Measurements from ENCODE around the gene DNAH12.

DNAH12 gene

GRCh38 chr3:57557085-57557537 is 13.0 kb upstream of the DNAH12 start:
- peak; percentile 30 to 43 for ATAC-seq (replicated peaks)
- Mint-ChIP-seq H3K4me3 (peak overlapping the region; percentile 84 to 95), H3K27ac (peak overlapping the region; percentile 100), H3K9me3 (no peaks in the 10 kb centered on the region), H3K4me1 (peaks cover 14 to 15% of the 10 kb centered on the region in 2 donors), H3K27me3 (no peaks in the 10 kb centered on the region), H3K36me3 (peaks cover 9 to 25% of the 10 kb centered on the region in 2 donors)
- DNase-seq: peak; percentile 13

- Mint-ChIP-seq H3K4me1 (peaks cover 14 to 15% of the 10 kb centered on the region in 2 donors), H3K27ac (peak overlapping the region; percentile 100), H3K9me3 (no peaks in the 10 kb centered on the region), H3K4me3 (peak overlapping the region; percentile 84 to 95), H3K36me3 (peaks cover 9 to 25% of the 10 kb centered on the region in 2 donors), H3K27me3 (no peaks in the 10 kb centered on the region)
- DNase-seq (peak; percentile 8), ATAC-seq (replicated peaks) (peak; percentile 35 to 48)
Observed at GRCh38 chr3:57556459-57557084, 12.4 kb upstream of the DNAH12 start.

GRCh38 chr3:57555738-57556458 is 11.8 kb upstream of the DNAH12 start, which contains the start of gene PDE12:
PDE12 (plus strand) TSS chr3:57556274; CDS start chr3:57556380, 106 bp downstream.
- DNase-seq: peak; percentile 85
- peak within 1 kb of the TSS; percentile 100 for H3K27ac Mint-ChIP-seq
- peak; percentile 90 to 91 for ATAC-seq (replicated peaks)
- peak within 1 kb of the TSS; percentile 84 to 95 for H3K4me3 Mint-ChIP-seq
- no peaks in the 10 kb centered on the region for H3K9me3 Mint-ChIP-seq
- H3K4me1 Mint-ChIP-seq: peaks cover 14 to 15% of the 10 kb centered on the region in 2 donors
- peaks cover 9 to 25% of the 10 kb centered on the region in 2 donors for H3K36me3 Mint-ChIP-seq
- no peaks in the 10 kb centered on the region for H3K27me3 Mint-ChIP-seq

- H3K9me3 Mint-ChIP-seq: no peaks in the 10 kb centered on the region
- H3K27me3 Mint-ChIP-seq: no peaks in the 10 kb centered on the region
- H3K4me1 Mint-ChIP-seq: peaks cover 14 to 15% of the 10 kb centered on the region in 2 donors
- H3K36me3 Mint-ChIP-seq: peaks cover 9 to 25% of the 10 kb centered on the region in 2 donors
- DNase-seq: no peak
- peak overlapping the region; percentile 84 to 95 for H3K4me3 Mint-ChIP-seq
- ATAC-seq (replicated peaks): peak in 1 of 2 donors; percentile 1
- peak overlapping the region; percentile 100 for H3K27ac Mint-ChIP-seq
Observed at GRCh38 chr3:57555306-57555705, 11.2 kb upstream of the DNAH12 start.

- no peaks in the 10 kb centered on the region for H3K27me3 Mint-ChIP-seq
- ATAC-seq (replicated peaks) (no peak), DNase-seq (no peak)
- H3K9me3 Mint-ChIP-seq: no peaks in the 10 kb centered on the region
- peaks cover 10 to 12% of the 10 kb centered on the region in 2 donors for H3K4me1 Mint-ChIP-seq
- peaks cover 0 to 3% of the 10 kb centered on the region in 2 donors for H3K36me3 Mint-ChIP-seq
- no peak overlapping the region for H3K27ac Mint-ChIP-seq
- H3K4me3 Mint-ChIP-seq: no peak overlapping the region
Observed at GRCh38 chr3:57546616-57547015, 2.5 kb upstream of the DNAH12 start.

- no peaks in the 10 kb centered on the region for H3K9me3 Mint-ChIP-seq
- ATAC-seq (replicated peaks) (no peak), DNase-seq (no peak)
- H3K4me3 Mint-ChIP-seq: no peak overlapping the region
- peaks cover 0 to 3% of the 10 kb centered on the region in 2 donors for H3K36me3 Mint-ChIP-seq
- H3K27ac Mint-ChIP-seq: no peak overlapping the region
- H3K4me1 Mint-ChIP-seq: peaks cover 10 to 12% of the 10 kb centered on the region in 2 donors
- H3K27me3 Mint-ChIP-seq: no peaks in the 10 kb centered on the region
Observed at GRCh38 chr3:57545636-57546268, 1.6 kb upstream of the DNAH12 start.

GRCh38 chr3:57538465-57538864 is 5.7 kb downstream of the DNAH12 start:
- H3K36me3 Mint-ChIP-seq: peaks cover 0 to 3% of the 10 kb centered on the region in 2 donors
- no peaks in the 10 kb centered on the region for H3K27me3 Mint-ChIP-seq
- DNase-seq (no peak), ATAC-seq (replicated peaks) (no peak)
- H3K4me3 Mint-ChIP-seq: no peak overlapping the region
- H3K27ac Mint-ChIP-seq: no peak overlapping the region
- peaks cover 0 to 2% of the 10 kb centered on the region in 2 donors for H3K9me3 Mint-ChIP-seq
- H3K4me1 Mint-ChIP-seq: peaks cover 0 to 5% of the 10 kb centered on the region in 2 donors

GRCh38 chr3:57530071-57530608 is 14.0 kb downstream of the DNAH12 start:
- ATAC-seq (replicated peaks) (no peak), DNase-seq (no peak)
- Mint-ChIP-seq H3K4me1 (no peaks in the 10 kb centered on the region), H3K4me3 (no peak overlapping the region), H3K27me3 (peaks cover 0 to 3% of the 10 kb centered on the region in 2 donors), H3K36me3 (no peaks in the 10 kb centered on the region), H3K9me3 (peaks cover 0 to 1% of the 10 kb centered on the region in 2 donors), H3K27ac (no peak overlapping the region)

GRCh38 chr3:57518276-57518915 is 25.7 kb downstream of the DNAH12 start:
- H3K9me3 Mint-ChIP-seq: no peaks in the 10 kb centered on the region
- H3K36me3 Mint-ChIP-seq: no peaks in the 10 kb centered on the region
- H3K4me1 Mint-ChIP-seq: peaks cover 3 to 7% of the 10 kb centered on the region in 2 donors
- H3K27me3 Mint-ChIP-seq: no peaks in the 10 kb centered on the region
- H3K27ac Mint-ChIP-seq: no peak overlapping the region
- ATAC-seq (replicated peaks) (no peak), DNase-seq (no peak)
- no peak overlapping the region for H3K4me3 Mint-ChIP-seq

- Mint-ChIP-seq H3K9me3 (no peaks in the 10 kb centered on the region), H3K27ac (no peak overlapping the region), H3K4me3 (no peak overlapping the region), H3K4me1 (no peaks in the 10 kb centered on the region), H3K27me3 (no peaks in the 10 kb centered on the region), H3K36me3 (no peaks in the 10 kb centered on the region)
- DNase-seq (no peak), ATAC-seq (replicated peaks) (no peak)
Observed at GRCh38 chr3:57512166-57512565, 32.0 kb downstream of the DNAH12 start.

- no peaks in the 10 kb centered on the region for H3K36me3 Mint-ChIP-seq
Observed at GRCh38 chr3:57505901-57506300, 38.2 kb downstream of the DNAH12 start.

GRCh38 chr3:57500506-57500905 is 43.6 kb downstream of the DNAH12 start:
- Mint-ChIP-seq H3K4me3 (no peak overlapping the region), H3K36me3 (no peaks in the 10 kb centered on the region), H3K9me3 (no peaks in the 10 kb centered on the region), H3K27ac (no peak overlapping the region), H3K27me3 (no peaks in the 10 kb centered on the region), H3K4me1 (no peaks in the 10 kb centered on the region)
- no peak for DNase-seq
- ATAC-seq (replicated peaks): no peak

More at GRCh38 chr3:57505901-57506300, 38.2 kb downstream of the DNAH12 start:
- Mint-ChIP-seq H3K27ac (no peak overlapping the region), H3K4me1 (no peaks in the 10 kb centered on the region), H3K27me3 (no peaks in the 10 kb centered on the region), H3K9me3 (no peaks in the 10 kb centered on the region), H3K4me3 (no peak overlapping the region)
- ATAC-seq (replicated peaks) (no peak), DNase-seq (no peak)

- Mint-ChIP-seq H3K4me3 (no peak overlapping the region), H3K27me3 (no peaks in the 10 kb centered on the region), H3K36me3 (no peaks in the 10 kb centered on the region), H3K4me1 (no peaks in the 10 kb centered on the region), H3K9me3 (no peaks in the 10 kb centered on the region), H3K27ac (no peak overlapping the region)
- DNase-seq (no peak), ATAC-seq (replicated peaks) (no peak)
Observed at GRCh38 chr3:57497904-57498303, 46.2 kb downstream of the DNAH12 start.

GRCh38 chr3:57484563-57484962 is 59.6 kb downstream of the DNAH12 start:
- Mint-ChIP-seq H3K27ac (no peak overlapping the region), H3K4me3 (no peak overlapping the region), H3K36me3 (no peaks in the 10 kb centered on the region), H3K27me3 (peaks cover 0 to 4% of the 10 kb centered on the region in 2 donors), H3K9me3 (peaks cover 0 to 3% of the 10 kb centered on the region in 2 donors), H3K4me1 (no peaks in the 10 kb centered on the region)
- DNase-seq (no peak), ATAC-seq (replicated peaks) (no peak)

Measured in stimulated activated naive B cell treated with anti-CD40 and anti-IgM and Interleukin-4, amounts not matched to agents 10 μg/mL and 1 μg/mL and 100 μg/mL, for 72 hours (primary cell).